ENCODE results near the gene MRPL10.

The MRPL10 gene

GRCh38 chr17:47816947-47817346 is 14.4 kb downstream of the MRPL10 start:
- Histone ChIP-seq H2AK5ac (ENCODE audit: low read length) (no peak overlapping the region), H3K18ac (ENCODE audit: low read length) (no peak overlapping the region), H3K27ac (ENCODE audit: low read depth, low read length) (no peak overlapping the region), H3K9me3 (ENCODE audit: insufficient read depth, low read depth, low read length) (no peaks in the 10 kb centered on the region), H2AFZ (ENCODE audit: insufficient read depth, low read length, poor library complexity) (no peak overlapping the region), H3K79me1 (ENCODE audit: low read length) (peaks cover 6% of the 10 kb centered on the region), H4K8ac (ENCODE audit: low read depth, low read length) (no peak overlapping the region), H3K14ac (ENCODE audit: low read length) (no peak overlapping the region), H3K27me3 (ENCODE audit: insufficient read depth, low read length) (no peaks in the 10 kb centered on the region), H3K79me2 (ENCODE audit: control insufficient read depth, insufficient read depth, low read length, poor library complexity) (peaks cover 1% of the 10 kb centered on the region), H3K36me3 (ENCODE audit: control insufficient read depth in 1 of 2, insufficient read depth in 2 of 2, low read length in 2 of 2) (peaks cover 47 to 50% of the 10 kb centered on the region in 2 experiments), H3K4me1 (ENCODE audit: control insufficient read depth in 1 of 2, insufficient read depth in 2 of 2, low read length in 2 of 2) (peaks cover 6 to 8% of the 10 kb centered on the region in 2 experiments), H3K23ac (ENCODE audit: low read length) (no peak overlapping the region), H2BK5ac (ENCODE audit: low read depth, low read length, poor library complexity) (no peak overlapping the region), H3K4me3 (ENCODE audit: low read depth, low read length) (no peak overlapping the region), H4K91ac (ENCODE audit: low read depth, low read length) (no peak overlapping the region), H4K12ac (ENCODE audit: low read depth, low read length) (no peak overlapping the region), H2BK120ac (ENCODE audit: insufficient read depth, low read length, poor library complexity) (no peak overlapping the region), H3K9ac (ENCODE audit: low read length) (no peak overlapping the region), H2BK12ac (ENCODE audit: low read length) (no peak overlapping the region), H3K4ac (ENCODE audit: low read depth, low read length) (no peak overlapping the region), H3K4me2 (ENCODE audit: low read length) (no peak overlapping the region)
- no CpG with 5 or more reads among the region's 10 CpGs for WGBS (ENCODE audit: extremely low coverage, insufficient coverage, insufficient read length)
- no peak for DNase-seq

GRCh38 chr17:47816111-47816735 is 15.1 kb downstream of the MRPL10 start:
- Histone ChIP-seq H3K23ac (ENCODE audit: low read length) (no peak overlapping the region), H2BK5ac (ENCODE audit: low read depth, low read length, poor library complexity) (no peak overlapping the region), H3K27ac (ENCODE audit: low read depth, low read length) (no peak overlapping the region), H3K4me2 (ENCODE audit: low read length) (no peak overlapping the region), H3K79me1 (ENCODE audit: low read length) (no peaks in the 10 kb centered on the region), H3K27me3 (ENCODE audit: insufficient read depth, low read length) (no peaks in the 10 kb centered on the region), H4K91ac (ENCODE audit: low read depth, low read length) (no peak overlapping the region), H3K79me2 (ENCODE audit: control insufficient read depth, insufficient read depth, low read length, poor library complexity) (no peaks in the 10 kb centered on the region), H3K4ac (ENCODE audit: low read depth, low read length) (no peak overlapping the region), H3K4me3 (ENCODE audit: low read depth, low read length) (no peak overlapping the region), H2BK120ac (ENCODE audit: insufficient read depth, low read length, poor library complexity) (no peak overlapping the region), H3K4me1 (ENCODE audit: control insufficient read depth in 1 of 2, insufficient read depth in 2 of 2, low read length in 2 of 2) (peaks cover 4 to 9% of the 10 kb centered on the region in 2 experiments), H2AFZ (ENCODE audit: insufficient read depth, low read length, poor library complexity) (no peak overlapping the region), H4K12ac (ENCODE audit: low read depth, low read length) (no peak overlapping the region), H3K14ac (ENCODE audit: low read length) (no peak overlapping the region), H3K9ac (ENCODE audit: low read length) (no peak overlapping the region), H2BK12ac (ENCODE audit: low read length) (no peak overlapping the region), H2AK5ac (ENCODE audit: low read length) (no peak overlapping the region), H3K18ac (ENCODE audit: low read length) (no peak overlapping the region), H4K8ac (ENCODE audit: low read depth, low read length) (no peak overlapping the region), H3K9me3 (ENCODE audit: insufficient read depth, low read depth, low read length) (no peaks in the 10 kb centered on the region), H3K36me3 (ENCODE audit: control insufficient read depth in 1 of 2, insufficient read depth in 2 of 2, low read length in 2 of 2) (peaks cover 47 to 50% of the 10 kb centered on the region in 2 experiments)
- no peak for DNase-seq
- no CpG with 5 or more reads among the region's 21 CpGs for WGBS (ENCODE audit: extremely low coverage, insufficient coverage, insufficient read length)

GRCh38 chr17:47815106-47815918 is 16.0 kb downstream of the MRPL10 start:
- Histone ChIP-seq H3K23ac (ENCODE audit: low read length) (no peak overlapping the region), H3K79me2 (ENCODE audit: control insufficient read depth, insufficient read depth, low read length, poor library complexity) (no peaks in the 10 kb centered on the region), H2BK12ac (ENCODE audit: low read length) (no peak overlapping the region), H3K4ac (ENCODE audit: low read depth, low read length) (no peak overlapping the region), H4K8ac (ENCODE audit: low read depth, low read length) (no peak overlapping the region), H3K36me3 (ENCODE audit: control insufficient read depth in 1 of 2, insufficient read depth in 2 of 2, low read length in 2 of 2) (peaks cover 47 to 50% of the 10 kb centered on the region in 2 experiments), H2BK5ac (ENCODE audit: low read depth, low read length, poor library complexity) (no peak overlapping the region), H2BK120ac (ENCODE audit: insufficient read depth, low read length, poor library complexity) (no peak overlapping the region), H3K4me1 (ENCODE audit: control insufficient read depth in 1 of 2, insufficient read depth in 2 of 2, low read length in 2 of 2) (peaks cover 4 to 11% of the 10 kb centered on the region in 2 experiments), H4K12ac (ENCODE audit: low read depth, low read length) (no peak overlapping the region), H3K9me3 (ENCODE audit: insufficient read depth, low read depth, low read length) (no peaks in the 10 kb centered on the region), H3K9ac (ENCODE audit: low read length) (no peak overlapping the region), H4K91ac (ENCODE audit: low read depth, low read length) (no peak overlapping the region), H2AFZ (ENCODE audit: insufficient read depth, low read length, poor library complexity) (no peak overlapping the region), H3K14ac (ENCODE audit: low read length) (no peak overlapping the region), H3K4me2 (ENCODE audit: low read length) (no peak overlapping the region), H3K4me3 (ENCODE audit: low read depth, low read length) (no peak overlapping the region), H3K18ac (ENCODE audit: low read length) (no peak overlapping the region), H3K79me1 (ENCODE audit: low read length) (peaks cover 4% of the 10 kb centered on the region), H3K27ac (ENCODE audit: low read depth, low read length) (no peak overlapping the region), H2AK5ac (ENCODE audit: low read length) (no peak overlapping the region), H3K27me3 (ENCODE audit: insufficient read depth, low read length) (no peaks in the 10 kb centered on the region)
- no peak for DNase-seq
- no CpG with 5 or more reads among the region's 21 CpGs for WGBS (ENCODE audit: extremely low coverage, insufficient coverage, insufficient read length)

GRCh38 chr17:47813512-47814031 is 17.8 kb downstream of the MRPL10 start:
- Histone ChIP-seq H2AK5ac (ENCODE audit: low read length) (no peak overlapping the region), H3K27me3 (ENCODE audit: insufficient read depth, low read length) (no peaks in the 10 kb centered on the region), H2BK12ac (ENCODE audit: low read length) (no peak overlapping the region), H3K9me3 (ENCODE audit: insufficient read depth, low read depth, low read length) (no peaks in the 10 kb centered on the region), H4K12ac (ENCODE audit: low read depth, low read length) (no peak overlapping the region), H4K91ac (ENCODE audit: low read depth, low read length) (no peak overlapping the region), H3K4ac (ENCODE audit: low read depth, low read length) (no peak overlapping the region), H3K4me1 (ENCODE audit: control insufficient read depth in 1 of 2, insufficient read depth in 2 of 2, low read length in 2 of 2) (peaks cover 13 to 21% of the 10 kb centered on the region in 2 experiments), H3K23ac (ENCODE audit: low read length) (no peak overlapping the region), H3K18ac (ENCODE audit: low read length) (no peak overlapping the region), H2AFZ (ENCODE audit: insufficient read depth, low read length, poor library complexity) (no peak overlapping the region), H3K4me2 (ENCODE audit: low read length) (no peak overlapping the region), H3K9ac (ENCODE audit: low read length) (no peak overlapping the region), H3K36me3 (ENCODE audit: control insufficient read depth in 1 of 2, insufficient read depth in 2 of 2, low read length in 2 of 2) (peaks cover 50 to 56% of the 10 kb centered on the region in 2 experiments), H3K79me1 (ENCODE audit: low read length) (peaks cover 4% of the 10 kb centered on the region), H2BK120ac (ENCODE audit: insufficient read depth, low read length, poor library complexity) (no peak overlapping the region), H3K14ac (ENCODE audit: low read length) (no peak overlapping the region), H3K4me3 (ENCODE audit: low read depth, low read length) (no peak overlapping the region), H3K79me2 (ENCODE audit: control insufficient read depth, insufficient read depth, low read length, poor library complexity) (no peaks in the 10 kb centered on the region), H3K27ac (ENCODE audit: low read depth, low read length) (no peak overlapping the region), H2BK5ac (ENCODE audit: low read depth, low read length, poor library complexity) (no peak overlapping the region), H4K8ac (ENCODE audit: low read depth, low read length) (no peak overlapping the region)
- DNase-seq: no peak
- WGBS (ENCODE audit: extremely low coverage, insufficient coverage, insufficient read length): no CpG with 5 or more reads among the region's 22 CpGs

Data from trophoblast cell (in vitro differentiated cells and primary cell).